ENCODE measurements around the gene TIMD4. TPM values are rescaled to one million over a fixed set of nuclear protein-coding genes. Genes with fewer than 3 reads are reported as not detected.
"Not testable (repeated sequence)": the region's sequence is repeated elsewhere in the genome, so short reads cannot be mapped to it uniquely, and the experiment has no call there.

TIMD4 gene
- total and polyA plus RNA-seq, 12 donors = 0.10 to 2.3 (median 0.55) TPM; not detected in 5

GRCh38 chr5:156949424-156949823 lies 13.6 kb downstream of the TIMD4 start:
- Histone ChIP-seq H3K36me3 (replicated peaks in 1 of 2) (no peaks in the 10 kb centered on the region), H3K4me3 (no peak overlapping the region), H3K4me1 (replicated peaks in 1 of 2) (no peaks in the 10 kb centered on the region), H3K27me3 (no peaks in the 10 kb centered on the region), H3K27ac (no peak overlapping the region), H3K9me3 (replicated peaks in 1 of 3) (no peaks in the 10 kb centered on the region)
- no peak for DNase-seq
- intact Hi-C loops (cut with DNase I) = no loop called here
- no peak for TF ChIP-seq CTCF (IDR thresholded peaks at IDR 0.05)
- TF ChIP-seq POLR2A (IDR thresholded peaks at IDR 0.05) = no peak

- H3K9me3 ChIP-seq (replicated peaks in 1 of 3) = no peaks in the 10 kb centered on the region
- intact Hi-C loops (cut with DNase I) = no loop called here
- H3K36me3 ChIP-seq (replicated peaks in 1 of 2) = no peaks in the 10 kb centered on the region
- H3K27ac ChIP-seq = no peak overlapping the region
- 70 to 85% (median 84%) methylated on average over 3 of the region's 3 CpGs for WGBS, 4 donors
- H3K27me3 ChIP-seq = no peaks in the 10 kb centered on the region
- H3K4me1 ChIP-seq (replicated peaks in 1 of 2) = no peaks in the 10 kb centered on the region
- DNase-seq = no peak
- TF ChIP-seq POLR2A (IDR thresholded peaks at IDR 0.05) (no peak), CTCF (IDR thresholded peaks at IDR 0.05) (no peak)
- no peak overlapping the region for H3K4me3 ChIP-seq
These were observed 15.1 kb downstream of the TIMD4 start for GRCh38 chr5:156947925-156948324.

GRCh38 chr5:156942064-156942463 lies 21.0 kb downstream of the TIMD4 start:
- Histone ChIP-seq H3K27ac (no peak overlapping the region), H3K4me1 (replicated peaks in 1 of 2) (no peaks in the 10 kb centered on the region), H3K36me3 (replicated peaks in 1 of 2) (no peaks in the 10 kb centered on the region), H3K4me3 (no peak overlapping the region), H3K27me3 (no peaks in the 10 kb centered on the region), H3K9me3 (replicated peaks in 1 of 3) (no peaks in the 10 kb centered on the region)
- 52 to 80% (median 59%) methylated on average over 2 of the region's 2 CpGs for WGBS, 4 donors
- DNase-seq = no peak
- intact Hi-C loops (cut with DNase I) = no loop called here
- TF ChIP-seq POLR2A (IDR thresholded peaks at IDR 0.05) (no peak), CTCF (IDR thresholded peaks at IDR 0.05) (no peak)

GRCh38 chr5:156940462-156940861 lies 22.6 kb downstream of the TIMD4 start:
- WGBS, 4 donors = 88 to 97% (median 95%) methylated on average over 10 to 28 of the region's 28 CpGs
- H3K4me3 ChIP-seq; H3K27me3 ChIP-seq; H3K9me3 ChIP-seq (replicated peaks in 1 of 3); DNase-seq; H3K36me3 ChIP-seq (replicated peaks in 1 of 2); H3K4me1 ChIP-seq (replicated peaks in 1 of 2); H3K27ac ChIP-seq; intact Hi-C loops (cut with DNase I): not testable (repeated sequence)

- intact Hi-C loops (cut with DNase I) = no loop called here
- Histone ChIP-seq H3K4me3 (no peak overlapping the region), H3K27me3 (no peaks in the 10 kb centered on the region), H3K36me3 (replicated peaks in 1 of 2) (no peaks in the 10 kb centered on the region), H3K27ac (no peak overlapping the region), H3K9me3 (replicated peaks in 1 of 3) (no peaks in the 10 kb centered on the region), H3K4me1 (replicated peaks in 1 of 2) (no peaks in the 10 kb centered on the region)
- no peak for DNase-seq
- 75 to 83% (median 79%) methylated on average over 2 of the region's 2 CpGs for WGBS, 4 donors
- TF ChIP-seq CTCF (IDR thresholded peaks at IDR 0.05) = no peak
- no peak for TF ChIP-seq POLR2A (IDR thresholded peaks at IDR 0.05)
These were observed 26.1 kb downstream of the TIMD4 start for GRCh38 chr5:156936972-156937371.
